ENCODE results near the gene AP2A2. TPM values are rescaled to one million over a fixed set of nuclear protein-coding genes. Genes with fewer than 3 reads are reported as not detected.
"Not testable (repeated sequence)": the region's sequence is repeated elsewhere in the genome, so short reads cannot be mapped to it uniquely, and the experiment has no call there.

Gene AP2A2
- total RNA-seq, 1 experiment from 2014 or later: 25.3 TPM

DNA sequence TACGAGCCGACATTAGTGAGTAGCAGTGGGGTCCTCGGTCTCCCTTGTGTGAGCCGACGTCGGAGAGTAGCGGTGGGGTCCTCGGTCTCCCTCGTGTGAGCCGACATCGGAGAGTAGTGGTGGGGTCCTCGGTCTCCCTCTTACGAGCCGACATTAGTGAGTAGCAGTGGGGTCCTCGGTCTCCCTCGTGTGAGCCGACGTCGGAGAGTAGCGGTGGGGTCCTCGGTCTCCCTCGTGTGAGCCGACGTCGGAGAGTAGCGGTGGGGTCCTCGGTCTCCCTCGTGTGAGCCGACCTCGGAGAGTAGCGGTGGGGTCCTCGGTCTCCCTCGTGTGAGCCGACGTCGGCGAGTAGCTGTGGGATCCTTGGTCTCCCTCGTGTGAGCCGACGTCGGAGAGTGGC, 49.7 kb downstream of the AP2A2 start:
- DNase-seq (ENCODE audit: low spot score): not testable (repeated sequence)

DNA sequence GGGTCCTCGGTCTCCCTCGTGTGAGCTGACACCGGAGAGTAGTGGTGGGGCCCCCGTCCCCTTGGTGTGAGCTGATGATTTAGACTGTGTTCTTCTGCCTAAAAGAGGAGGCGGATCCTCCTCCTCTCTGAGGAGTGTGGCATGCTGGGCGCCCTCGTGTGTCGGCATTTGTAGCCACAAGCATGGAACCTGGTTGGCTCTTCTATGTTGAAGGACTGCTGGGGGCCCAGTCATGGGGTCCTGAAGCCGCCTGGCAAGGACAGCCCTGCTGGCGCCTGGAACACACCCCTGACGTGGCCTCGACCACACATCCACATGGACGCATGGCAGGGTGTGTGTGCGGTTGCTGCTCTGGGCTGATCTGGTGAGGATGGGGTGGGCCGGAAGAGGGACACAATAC, 50.2 kb downstream of the AP2A2 start:
- DNase-seq (ENCODE audit: low spot score): peak; percentile 50

DNA sequence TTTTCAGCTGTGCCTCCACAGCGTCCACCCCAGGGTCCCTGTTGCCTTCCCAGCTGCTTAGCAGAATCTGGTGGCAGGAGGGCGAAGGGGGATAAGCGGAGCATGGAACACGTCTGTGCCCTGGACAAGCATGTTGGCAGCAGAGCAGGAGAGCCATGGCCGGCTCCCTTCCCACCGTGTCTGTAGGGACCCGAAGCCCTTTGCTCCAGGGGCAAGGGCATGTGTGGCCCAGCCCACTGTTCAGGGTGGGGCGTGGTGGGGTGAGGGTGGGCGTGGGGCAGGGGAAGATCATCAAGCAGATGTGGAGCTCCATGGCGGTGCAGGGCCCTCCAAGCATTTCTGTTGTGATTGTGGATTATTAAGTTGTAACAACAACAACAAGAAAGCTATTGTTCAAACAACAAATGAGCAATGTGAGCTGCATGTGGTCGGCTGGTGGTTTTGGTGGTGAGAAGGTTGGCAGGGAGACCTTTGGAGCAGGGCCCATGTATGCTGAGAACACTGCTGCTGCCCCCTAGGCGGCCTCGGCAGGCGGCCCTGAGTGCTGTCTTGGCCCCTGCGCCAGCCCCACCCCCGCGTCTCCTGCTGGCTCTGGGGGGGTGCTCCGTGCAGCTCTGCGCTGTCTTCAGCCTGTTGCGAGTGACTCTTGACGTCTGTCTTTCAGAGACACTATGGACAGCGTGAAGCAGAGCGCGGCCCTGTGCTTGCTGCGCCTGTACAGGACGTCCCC, 50.9 kb downstream of the AP2A2 start:
- peak; percentile 82 for DNase-seq (ENCODE audit: low spot score)

DNA sequence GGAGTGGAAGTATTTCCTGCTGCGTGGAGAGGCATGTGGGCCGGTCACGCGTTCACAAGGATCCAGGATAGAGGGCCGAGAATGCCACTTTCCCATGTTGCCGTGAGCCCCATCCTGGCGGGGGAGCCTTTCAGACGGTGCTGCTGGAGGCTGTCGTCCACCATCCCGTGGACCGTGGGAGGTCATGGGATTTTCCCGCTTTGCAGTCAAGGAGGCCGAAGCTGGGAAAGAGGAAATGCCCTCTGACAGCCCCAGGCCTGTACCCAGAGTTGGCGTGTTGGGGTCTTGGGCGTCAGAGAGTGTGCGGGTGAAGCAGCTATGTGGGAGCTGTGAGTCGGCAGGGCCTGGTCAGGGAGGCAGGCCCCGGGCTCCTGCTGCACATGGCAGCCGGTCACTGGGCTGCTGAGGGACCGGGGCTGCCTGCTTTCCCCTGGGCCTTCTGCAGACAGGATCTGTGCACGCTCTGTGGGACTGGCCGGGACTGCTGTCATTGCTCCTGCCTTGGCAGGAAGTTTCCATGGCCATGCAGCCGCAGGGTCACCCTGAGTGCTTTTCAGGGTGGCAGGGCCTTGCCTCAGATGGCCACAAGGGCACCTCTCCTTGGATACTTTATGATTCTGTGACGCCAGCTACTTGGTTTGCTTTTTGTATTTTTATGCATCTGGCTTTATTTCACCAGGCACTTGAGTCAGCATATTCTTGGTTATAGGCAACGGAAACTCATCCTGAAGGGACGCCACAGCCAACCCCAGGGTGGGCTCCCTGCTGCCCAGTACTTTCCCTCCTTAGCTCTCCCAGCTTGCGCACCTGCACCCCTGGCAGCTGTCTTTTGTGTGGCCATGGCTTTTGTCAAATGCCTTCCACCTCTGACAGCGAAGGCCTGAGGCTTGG, 52.4 kb downstream of the AP2A2 start:
- no peak for DNase-seq (ENCODE audit: low spot score)

DNA sequence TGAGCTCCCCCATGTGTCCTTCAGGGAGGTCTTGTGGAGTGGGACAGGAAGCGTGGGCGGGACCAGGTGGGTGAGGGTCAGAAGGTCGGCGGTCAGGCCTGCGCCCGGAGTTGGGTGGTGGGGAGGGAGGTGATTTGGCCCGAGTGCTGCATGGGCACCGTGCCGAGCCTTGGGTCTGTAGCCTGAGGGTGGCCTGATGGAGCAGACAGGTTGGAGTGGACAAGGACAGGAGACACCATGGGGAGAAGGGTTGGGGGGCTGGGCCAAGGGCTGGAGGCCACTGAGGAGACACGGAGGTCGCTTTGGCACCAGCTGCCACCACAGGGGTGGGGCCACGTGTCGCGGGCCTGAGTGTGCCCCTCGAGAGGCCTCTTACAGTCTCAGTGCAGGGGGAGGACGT, 53.1 kb downstream of the AP2A2 start:
- DNase-seq (ENCODE audit: low spot score): no peak

DNA sequence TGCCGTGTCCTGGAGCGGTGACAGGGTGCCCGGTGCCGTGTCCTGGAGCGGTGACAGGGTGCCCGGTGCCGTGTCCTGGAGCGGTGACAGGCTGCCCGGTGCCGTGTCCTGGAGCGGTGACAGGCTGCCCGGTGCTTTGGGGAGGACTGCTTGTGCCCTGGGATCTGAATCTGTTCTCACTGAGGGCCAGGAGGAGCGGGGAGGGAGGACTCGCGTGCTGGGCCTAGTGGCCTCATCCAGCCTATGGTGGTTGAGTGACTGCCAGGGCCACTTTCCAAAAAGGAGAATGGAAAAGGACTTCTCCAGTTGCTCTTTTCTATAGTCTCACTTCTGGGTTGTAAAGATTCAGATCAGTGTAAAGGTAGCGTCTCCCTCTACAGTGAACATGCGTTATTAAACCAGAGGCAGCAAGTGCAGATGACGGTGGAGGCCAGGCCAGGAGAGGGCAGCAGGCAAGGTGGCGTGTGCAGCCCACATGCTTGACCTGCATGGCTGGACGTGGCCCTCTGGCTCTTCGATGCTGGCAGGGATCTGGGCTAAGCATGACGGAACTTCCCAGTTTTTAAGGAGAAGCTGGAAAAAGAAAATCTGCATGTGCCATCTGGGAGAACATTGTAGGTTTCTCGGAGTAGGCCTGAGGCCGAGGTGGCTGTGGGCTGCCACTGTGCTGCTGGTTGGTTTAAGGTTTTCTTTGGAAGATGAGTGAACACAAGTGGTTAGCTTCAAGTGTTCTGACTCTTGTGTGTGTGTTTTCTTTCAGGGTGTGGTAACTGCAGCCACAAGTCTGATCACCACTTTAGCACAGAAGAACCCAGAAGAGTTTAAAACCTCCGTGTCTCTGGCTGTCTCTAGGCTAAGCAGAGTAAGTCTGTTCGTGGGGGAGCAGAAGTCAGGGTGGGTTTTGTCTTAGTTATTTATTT, 55.0 kb downstream of the AP2A2 start:
- no peak for DNase-seq (ENCODE audit: low spot score)

DNA sequence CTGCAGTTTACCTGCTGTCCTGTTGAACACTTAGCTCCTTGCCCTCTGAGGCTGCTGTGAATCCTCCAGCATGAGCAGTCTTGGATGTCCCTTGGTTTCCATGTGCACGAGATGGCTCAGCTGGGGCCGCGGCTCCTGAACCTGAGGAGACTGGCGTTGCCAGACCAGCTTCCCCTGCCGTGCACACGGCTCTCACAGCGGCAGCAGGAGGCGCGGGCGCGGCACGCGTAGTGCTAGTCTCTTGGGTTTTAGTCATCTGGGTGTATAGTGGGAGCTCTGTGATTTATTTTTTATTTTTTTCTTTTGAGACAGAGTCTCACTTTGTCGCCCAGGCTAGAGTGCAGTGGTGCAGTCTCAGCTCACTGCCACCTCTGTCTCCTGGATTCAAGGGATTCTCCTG, 56.1 kb downstream of the AP2A2 start:
- no peak for DNase-seq (ENCODE audit: low spot score)

DNA sequence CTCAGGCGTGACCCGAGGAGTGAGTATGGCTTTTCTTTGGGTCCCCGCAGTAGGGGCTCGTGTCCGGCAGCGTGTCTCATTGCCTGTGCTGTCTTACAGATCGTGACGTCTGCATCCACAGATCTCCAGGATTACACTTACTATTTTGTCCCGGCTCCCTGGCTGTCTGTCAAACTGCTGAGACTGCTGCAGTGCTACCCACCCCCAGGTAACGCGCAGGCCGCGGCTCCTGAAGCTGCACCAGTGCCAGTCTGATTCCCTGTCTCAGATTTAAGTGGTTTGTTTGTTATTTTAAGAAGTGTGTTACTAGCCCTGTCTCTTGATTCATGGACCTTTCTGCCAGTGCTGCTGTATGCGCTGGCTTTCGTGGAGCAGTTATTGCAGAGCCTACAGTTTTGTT, 58.9 kb downstream of the AP2A2 start:
- DNase-seq (ENCODE audit: low spot score): no peak

DNA sequence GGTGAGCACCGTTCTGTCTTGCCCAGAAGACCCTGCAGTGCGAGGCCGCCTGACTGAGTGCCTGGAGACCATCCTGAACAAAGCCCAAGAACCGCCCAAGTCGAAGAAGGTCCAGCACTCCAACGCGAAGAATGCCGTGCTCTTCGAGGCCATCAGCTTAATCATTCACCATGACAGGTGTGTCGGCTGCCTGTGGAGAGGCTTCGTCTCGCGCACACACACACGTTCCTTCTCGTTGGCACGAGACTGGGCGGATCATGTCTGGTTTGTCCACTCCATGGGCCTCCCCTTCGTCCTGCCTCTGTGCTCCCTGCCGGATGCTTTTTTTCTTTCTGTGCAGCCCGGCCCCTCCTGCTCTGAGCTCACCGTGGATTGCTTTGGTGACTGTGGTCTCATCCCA, 59.7 kb downstream of the AP2A2 start:
- DNase-seq (ENCODE audit: low spot score): no peak

DNA sequence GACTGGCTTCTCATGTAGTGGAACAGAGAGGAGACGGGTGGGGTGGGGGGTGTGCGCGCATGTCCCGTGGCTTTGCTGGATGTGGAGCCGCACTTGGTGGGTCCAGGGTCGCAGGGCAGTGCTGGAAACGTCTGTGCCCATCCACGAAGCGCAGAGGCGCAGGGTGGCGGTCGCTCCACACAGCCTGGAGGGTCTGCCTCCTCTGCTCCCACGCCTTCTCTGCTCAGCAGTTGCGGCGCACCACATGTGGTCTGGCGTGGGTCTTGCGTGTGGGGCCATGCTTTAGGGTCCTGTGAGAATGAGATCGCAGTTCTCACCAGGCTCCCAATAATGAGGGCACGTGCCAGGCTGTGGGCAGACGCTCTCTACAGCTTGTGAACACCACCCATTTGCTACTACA, 60.2 kb downstream of the AP2A2 start:
- DNase-seq (ENCODE audit: low spot score): no peak

DNA sequence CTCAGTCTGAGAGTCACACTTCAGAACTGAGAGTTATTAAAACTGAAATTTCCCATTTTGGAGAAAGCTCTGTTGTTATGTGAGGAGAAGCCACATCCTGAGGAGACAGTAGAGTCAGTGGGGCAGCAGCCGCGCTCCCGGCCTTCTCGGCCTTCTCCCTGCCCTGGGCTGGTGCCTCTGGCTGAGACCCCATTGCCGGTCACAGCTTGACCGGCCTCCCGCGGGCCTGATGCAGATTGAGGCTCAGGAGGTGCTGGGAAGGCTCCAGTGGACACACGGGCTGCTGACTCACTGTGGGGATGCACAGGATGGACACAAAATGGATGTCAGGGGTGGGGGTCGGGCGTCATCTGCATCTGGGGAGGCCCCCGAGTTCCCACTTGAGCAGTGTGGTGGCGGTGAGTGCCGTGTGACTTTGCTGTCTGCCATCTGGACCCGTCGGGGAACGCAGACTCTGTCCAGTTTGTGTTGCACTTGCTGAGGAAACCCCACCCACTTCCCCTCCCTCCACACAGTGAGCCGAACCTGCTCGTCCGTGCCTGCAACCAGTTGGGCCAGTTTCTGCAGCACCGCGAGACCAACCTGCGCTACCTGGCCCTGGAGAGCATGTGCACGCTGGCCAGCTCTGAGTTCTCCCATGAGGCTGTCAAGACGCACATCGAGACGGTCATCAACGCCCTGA, 60.7 kb downstream of the AP2A2 start:
- DNase-seq (ENCODE audit: low spot score): no peak

DNA sequence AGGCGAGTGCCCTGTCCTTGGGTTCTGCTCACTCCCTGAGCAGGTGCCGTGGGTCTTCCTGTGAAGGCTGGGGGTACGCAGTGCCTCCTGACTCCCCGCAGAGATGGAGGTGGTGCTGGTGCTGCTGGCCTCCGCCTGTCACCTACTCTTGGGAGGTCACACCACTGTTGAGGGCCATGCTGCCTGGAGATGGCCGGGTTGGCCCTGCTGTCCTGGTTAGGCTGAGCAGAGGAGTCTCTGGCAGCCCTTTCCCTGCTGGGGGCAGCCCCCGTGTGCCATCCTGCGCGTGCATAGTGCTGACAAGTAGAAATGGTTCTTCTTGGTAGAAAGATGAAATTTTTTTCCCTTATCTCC, 61.3 kb downstream of the AP2A2 start:
- no peak for DNase-seq (ENCODE audit: low spot score)

DNA sequence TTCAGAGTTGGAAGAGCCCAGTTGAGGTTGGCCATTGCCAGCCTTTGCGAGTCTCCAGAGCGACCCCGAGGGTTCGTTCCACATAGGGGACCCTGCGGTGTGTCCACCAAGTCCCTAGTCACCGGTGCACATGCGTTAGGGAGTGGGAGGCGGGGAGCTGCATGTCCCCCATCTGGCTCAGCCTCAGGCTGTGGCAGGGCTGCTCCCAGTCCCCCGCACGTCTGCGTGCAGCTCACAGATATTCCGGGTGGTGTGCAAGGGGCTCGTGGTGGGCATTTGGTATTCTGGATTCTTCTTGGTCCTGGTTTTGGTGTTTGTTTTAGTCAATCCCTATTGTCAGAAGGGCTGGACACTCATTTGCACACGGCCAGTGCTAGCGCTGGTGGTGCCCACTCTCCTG, 62.0 kb downstream of the AP2A2 start:
- no peak for DNase-seq (ENCODE audit: low spot score)

DNA sequence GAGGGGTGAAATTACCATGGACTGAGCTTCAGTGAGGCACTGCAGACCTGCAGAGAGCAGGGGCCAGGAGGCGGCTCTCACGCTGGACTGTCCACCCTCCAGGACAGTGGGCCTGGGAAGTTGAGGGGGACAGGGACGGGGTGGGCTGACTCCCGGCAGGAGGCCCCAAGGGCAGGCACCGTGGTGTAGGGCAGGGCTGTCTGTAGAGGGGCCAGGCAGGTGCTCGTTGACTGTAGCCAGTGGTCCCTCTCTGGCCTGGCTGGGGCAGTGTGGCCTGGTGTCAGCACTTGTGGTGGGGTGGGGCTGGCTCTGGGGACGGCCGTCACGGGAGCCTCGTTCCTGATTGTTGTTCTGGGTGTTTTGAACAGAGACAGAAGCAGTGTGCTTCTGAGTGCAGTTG, 64.4 kb downstream of the AP2A2 start:
- no peak for DNase-seq (ENCODE audit: low spot score)

DNA sequence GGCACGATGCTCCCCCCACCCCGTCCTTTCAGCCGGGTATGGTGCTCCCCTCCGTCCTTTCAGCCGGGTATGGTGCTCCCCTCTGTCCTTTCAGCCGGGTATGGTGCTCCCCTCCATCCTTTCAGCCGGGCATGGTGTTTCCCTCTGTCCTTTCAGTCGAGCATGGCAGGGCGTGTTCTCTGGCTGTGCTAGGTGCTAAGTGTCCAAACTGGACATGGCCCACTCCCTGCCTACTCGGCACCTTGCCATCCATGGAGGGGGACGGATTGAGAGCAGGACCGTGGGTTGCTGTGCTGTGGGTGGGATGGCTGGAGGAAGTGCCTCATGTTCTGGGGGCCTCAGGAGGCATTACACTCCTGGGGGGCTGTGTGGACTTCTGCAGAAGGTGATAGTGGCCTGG, 65.4 kb downstream of the AP2A2 start:
- no peak for DNase-seq (ENCODE audit: low spot score)

DNA sequence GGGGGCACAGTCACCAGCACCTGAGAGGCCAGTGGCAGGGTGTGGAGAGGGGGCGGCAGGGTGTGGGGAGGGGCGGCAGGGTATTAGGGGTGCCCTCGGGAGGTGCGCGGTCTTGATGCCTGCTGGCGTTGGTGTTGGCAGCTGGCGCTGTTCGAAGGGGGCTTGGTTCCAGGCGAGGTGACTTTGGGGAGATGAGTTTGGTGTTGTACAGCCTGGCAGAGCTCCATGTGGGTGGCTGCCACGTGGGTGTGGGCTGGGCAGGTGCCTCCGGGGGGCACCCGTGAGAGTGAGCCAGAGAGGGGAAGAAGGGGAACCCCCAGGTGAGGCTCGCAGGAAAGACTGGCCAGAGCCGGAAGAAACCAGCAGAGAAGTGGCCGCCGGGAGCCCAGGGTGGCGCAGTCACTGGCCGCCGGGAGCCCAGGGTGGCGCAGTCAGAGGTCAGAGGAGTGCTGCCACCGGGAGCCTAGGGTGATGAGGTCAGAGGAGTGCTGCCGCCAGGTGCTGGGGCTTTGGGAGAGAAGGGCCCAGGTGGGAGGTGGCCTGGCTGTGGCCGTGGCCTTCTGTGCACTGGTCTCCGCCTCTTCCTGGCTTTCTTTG, 66.1 kb downstream of the AP2A2 start:
- DNase-seq (ENCODE audit: low spot score): no peak

DNA sequence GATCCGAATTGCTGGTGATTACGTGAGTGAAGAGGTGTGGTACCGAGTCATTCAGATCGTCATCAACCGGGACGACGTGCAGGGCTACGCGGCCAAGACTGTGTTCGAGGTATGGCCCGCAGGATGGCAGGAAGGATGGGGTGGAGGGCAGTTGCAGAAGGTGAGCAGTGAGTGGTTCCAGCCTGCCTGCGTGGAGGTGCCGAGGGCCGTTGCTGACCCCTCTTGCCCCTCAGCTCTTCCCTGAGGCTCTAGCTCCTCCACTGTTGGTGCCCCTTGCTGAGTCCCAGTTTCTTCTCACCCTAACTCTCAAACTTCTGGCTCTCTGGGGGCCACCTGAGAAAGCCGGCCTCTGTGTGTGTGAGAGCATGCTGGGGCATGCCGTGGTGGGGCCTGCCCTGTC, 66.9 kb downstream of the AP2A2 start:
- no peak for DNase-seq (ENCODE audit: low spot score)

DNA sequence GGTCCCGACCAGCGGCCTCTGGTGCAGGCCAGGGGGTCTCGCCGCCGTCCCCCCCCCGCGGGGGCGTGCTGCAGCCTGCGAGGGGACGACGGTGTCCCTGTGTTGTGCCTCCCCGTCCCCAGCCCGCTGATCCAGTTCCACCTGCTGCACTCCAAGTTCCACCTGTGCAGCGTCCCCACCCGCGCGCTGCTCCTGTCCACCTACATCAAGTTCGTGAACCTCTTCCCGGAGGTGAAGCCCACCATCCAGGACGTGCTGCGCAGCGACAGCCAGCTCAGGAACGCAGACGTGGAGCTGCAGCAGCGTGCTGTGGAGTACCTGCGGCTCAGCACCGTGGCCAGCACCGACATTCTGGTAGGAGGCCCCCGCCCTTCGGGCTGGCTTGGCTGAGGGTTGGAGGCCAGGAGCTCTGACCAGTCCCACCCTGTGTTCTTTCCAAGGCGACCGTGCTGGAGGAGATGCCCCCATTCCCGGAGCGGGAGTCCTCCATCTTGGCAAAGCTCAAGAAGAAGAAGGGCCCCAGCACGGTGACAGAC, 68.0 kb downstream of the AP2A2 start:
- no peak for DNase-seq (ENCODE audit: low spot score)

DNA sequence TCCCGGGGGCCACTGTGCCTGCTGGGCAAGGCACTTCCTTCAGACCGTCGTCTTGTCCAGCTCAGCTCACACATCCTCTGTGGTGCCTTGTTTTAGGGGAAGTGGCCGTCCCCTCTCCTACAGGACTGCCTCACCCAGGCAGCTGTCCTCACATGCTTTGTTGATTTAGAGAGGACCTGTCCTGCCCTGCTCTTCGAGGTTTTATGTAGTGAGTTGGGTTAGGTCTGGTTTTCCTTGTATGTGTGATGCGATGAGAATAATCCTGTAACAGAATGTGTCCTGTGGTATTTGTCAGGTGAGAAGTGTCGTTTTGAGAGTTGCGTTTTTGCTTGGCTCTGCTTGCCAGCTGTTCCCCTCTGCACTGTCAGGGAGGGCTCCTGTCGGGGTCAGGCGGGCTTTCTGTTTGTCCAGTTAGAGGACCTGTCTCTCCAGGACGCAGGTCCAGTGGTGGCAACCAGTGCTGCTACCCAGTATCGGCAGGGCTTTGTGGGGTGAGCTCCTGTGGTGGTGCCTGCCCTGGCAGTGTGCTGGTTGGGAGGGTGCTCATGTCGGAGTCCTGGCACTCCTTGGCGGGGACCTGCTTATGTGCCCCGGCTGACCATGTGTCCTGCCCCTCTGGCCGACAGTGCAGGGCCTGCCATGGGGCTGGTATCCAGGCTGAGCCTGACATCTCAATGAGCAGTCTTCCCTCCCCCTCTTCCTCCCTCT, 69.5 kb downstream of the AP2A2 start:
- no peak for DNase-seq (ENCODE audit: low spot score)

DNA sequence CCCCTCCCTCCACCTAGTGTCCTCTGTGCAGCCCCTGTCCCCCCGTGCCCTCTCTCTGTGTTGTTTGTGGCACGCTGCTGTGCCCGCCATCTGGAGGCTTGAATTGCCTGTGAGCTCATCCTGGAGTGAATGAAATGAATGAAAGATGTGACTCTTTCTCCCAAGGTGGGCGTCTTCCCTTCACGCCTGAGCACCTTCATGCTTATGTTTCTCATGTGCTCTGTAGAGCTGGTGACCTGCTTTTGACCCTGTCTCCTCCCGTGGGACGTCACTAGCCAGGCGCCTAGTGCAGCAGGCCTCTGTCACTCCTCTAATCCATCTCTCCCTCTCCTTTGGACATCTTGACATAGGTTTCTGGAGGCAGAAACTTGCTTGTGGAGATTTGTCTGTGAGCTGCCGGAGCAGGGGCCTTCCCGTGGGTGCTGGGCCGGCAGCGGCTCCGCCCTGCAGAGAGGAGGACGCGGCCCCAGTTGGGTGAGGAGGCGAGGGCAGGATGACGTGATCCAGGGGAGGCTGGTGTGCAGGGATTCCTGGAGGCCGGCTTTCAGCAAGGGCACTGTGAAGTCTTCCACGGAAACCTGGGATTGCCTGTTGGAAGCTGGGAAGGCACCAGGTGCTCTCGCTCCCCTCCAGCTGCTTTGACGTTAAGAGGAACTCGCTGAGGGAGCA, 70.2 kb downstream of the AP2A2 start:
- DNase-seq (ENCODE audit: low spot score): no peak
